WI38 (cell line): ENCODE data around the gene ARRDC4.

Experiments used
- H3K4me3 ChIP-seq: 2 replicates; pipeline ENCODE4 v1.5.1; 2011; ENCODE audit warnings: low read depth, mild to moderate bottlenecking, control low read depth, low read length
- TF ChIP-seq, protein P1 (sequence below): IDR thresholded peaks from 2 replicates; pipeline ENCODE4 v1.5.1; 2012; ENCODE audit warnings: low read depth, mild to moderate bottlenecking, control low read depth, low read length

ARRDC4 gene

DNA sequence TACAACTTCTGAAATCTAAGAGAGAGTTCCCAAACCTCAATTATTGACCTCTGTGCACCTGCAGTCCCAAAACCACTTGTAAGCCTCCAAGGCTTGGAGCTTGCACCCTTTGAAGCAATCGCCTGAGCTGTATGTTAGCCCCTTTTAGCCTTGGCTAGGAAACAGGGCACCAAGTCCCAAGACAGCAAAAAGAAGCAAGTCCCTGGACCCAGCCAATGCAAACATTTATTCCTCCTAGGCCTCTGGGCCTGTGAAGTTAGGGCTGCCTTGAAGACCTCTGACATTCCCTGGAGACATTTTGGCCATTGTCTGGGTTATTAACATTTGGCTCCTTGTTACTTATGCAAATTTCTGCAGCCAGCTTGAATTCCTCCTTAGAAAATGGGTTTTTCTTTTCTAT, 26.9 kb upstream of the ARRDC4 start:
- TF ChIP-seq, protein P1, sequence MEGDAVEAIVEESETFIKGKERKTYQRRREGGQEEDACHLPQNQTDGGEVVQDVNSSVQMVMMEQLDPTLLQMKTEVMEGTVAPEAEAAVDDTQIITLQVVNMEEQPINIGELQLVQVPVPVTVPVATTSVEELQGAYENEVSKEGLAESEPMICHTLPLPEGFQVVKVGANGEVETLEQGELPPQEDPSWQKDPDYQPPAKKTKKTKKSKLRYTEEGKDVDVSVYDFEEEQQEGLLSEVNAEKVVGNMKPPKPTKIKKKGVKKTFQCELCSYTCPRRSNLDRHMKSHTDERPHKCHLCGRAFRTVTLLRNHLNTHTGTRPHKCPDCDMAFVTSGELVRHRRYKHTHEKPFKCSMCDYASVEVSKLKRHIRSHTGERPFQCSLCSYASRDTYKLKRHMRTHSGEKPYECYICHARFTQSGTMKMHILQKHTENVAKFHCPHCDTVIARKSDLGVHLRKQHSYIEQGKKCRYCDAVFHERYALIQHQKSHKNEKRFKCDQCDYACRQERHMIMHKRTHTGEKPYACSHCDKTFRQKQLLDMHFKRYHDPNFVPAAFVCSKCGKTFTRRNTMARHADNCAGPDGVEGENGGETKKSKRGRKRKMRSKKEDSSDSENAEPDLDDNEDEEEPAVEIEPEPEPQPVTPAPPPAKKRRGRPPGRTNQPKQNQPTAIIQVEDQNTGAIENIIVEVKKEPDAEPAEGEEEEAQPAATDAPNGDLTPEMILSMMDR = no peak
- no peak overlapping the region for H3K4me3 ChIP-seq

DNA sequence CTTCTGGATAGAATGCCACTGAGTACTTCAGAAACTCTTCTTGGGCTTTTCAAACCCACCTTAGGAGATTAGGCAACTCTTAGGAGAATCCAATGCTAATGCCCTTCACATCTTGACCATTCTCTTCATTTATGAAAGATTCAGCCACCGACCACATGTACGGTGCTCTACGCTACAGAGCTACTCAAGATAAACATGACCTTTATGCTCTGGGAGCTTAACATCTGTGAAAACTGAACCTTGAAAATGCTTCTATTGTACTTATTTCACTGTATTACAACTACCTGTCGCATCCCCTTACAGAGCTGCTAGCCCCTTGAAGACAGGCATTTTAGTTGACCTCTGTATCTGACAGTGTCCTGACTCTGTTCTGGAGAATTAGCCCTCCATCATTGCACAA, 19.5 kb upstream of the ARRDC4 start:
- H3K4me3 ChIP-seq = no peak overlapping the region
- TF ChIP-seq, protein P1 = no peak

DNA sequence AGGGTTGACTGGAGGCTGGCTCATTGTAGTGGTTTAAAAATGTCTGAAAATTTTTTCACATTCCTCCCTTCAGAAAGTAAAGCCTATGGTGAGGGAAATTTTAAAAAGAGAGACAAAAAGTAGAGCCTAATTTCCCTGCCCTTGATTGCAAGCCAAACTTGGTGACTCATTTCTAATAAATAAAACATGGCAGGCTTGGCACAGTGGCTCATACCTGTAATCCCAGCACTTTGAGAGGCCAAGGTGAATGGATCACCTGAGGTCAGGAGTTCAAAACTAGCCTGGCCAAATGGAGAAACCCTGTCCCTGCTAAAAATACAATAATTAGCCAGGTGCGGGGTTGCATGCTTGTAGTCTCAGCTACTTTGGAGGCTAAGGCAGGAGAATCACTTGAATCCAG, 18.9 kb upstream of the ARRDC4 start:
- no peak overlapping the region for H3K4me3 ChIP-seq
- TF ChIP-seq, protein P1 = no peak

DNA sequence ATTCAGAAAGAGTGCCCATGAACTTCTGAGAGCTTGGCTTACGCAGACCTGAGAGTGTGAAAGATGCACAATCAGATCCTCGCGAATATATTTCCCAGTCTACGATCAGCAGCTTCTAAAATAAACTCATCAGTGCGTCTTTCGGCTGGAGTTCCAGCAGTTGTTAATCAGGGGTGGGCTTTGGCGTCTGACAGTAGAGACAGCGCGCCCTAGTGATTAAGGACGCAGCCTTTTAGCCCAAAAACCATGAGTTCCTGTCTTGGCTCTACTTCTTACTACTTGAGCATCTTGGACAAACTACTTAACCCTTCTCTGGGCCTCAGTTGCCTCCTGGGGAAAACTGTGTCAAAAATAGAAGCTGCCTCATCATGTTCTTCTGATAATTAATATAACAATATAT, 15.8 kb upstream of the ARRDC4 start:
- TF ChIP-seq, protein P1 = no peak

DNA sequence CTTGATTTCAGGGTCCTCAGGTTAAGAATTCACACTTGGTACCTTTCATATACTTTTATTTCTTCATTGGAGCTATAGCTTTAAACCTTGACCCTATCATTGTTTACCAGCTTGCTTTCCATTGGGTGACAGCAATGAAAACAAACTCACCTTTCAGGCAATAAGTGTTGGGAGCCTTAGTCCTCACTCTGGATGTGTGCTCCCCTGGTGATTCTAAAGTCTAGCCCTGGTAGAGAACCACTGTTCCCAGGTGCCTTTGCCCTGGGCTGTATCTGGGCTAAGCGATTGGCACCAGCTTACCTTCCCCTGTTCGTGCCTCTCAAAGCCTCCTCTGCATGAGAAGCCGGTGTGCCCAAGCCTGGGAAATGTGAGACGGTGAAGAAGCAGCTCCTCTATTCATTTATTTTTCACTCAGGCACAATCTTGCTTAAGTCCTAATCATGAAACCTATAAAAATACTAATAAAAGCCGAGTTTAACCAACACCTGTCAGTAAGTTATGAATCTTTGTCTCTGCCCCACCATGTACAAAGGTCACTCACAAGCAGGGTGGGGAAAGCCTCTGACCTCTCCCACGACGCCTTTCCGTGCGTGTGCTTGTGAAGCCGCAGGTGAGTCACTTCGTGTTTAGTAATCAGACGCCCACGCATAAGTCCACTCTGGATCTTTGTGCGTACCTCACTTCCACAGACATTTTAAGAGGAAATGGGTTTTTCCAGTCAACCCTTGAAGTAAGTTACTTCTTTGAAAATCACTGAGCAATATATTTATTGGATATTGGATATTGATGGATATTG, 12.8 kb upstream of the ARRDC4 start:
- TF ChIP-seq, protein P1 = no peak
- no peak overlapping the region for H3K4me3 ChIP-seq

More for the DNA sequence above, 15.8 kb upstream of the ARRDC4 start:
- no peak overlapping the region for H3K4me3 ChIP-seq

DNA sequence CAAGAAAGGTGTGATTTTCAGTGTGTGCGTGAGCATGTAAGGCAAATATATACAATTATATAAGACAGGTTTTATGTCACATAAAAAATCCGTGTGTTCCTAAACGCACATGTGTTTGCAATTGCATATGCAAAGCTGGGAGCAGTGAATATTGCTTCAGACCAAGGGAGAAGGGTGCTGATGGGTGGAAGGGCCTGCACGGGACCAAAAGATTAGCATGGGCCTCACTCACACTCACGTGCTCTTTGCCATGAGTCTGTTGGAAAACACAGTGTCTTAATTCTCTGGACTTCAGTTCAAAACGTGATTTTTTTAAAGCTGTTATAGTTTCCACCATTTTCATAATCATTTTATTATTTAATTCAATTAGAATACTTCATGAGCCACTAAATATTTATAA, 7.2 kb upstream of the ARRDC4 start:
- TF ChIP-seq, protein P1 = no peak
- no peak overlapping the region for H3K4me3 ChIP-seq

DNA sequence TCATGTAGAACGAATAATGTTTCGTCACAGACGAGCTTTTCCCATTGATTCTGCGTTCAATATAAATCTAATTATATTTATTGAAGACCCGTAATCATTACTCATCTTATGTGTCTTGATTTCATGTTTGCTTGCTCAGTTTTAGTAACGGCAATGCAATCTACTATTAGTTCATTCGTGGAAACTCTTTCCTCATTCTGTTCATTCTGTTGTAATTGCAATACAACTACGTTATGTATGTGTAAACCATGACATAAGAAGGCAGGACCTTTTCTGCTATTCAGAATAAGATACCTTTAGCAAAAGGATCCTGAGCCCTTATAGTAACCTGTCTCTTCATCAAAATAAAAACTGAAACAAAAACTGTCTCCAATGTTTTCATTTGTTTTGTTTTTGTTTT, 6.8 kb upstream of the ARRDC4 start:
- H3K4me3 ChIP-seq = no peak overlapping the region
- TF ChIP-seq, protein P1 = no peak
